Measurements from ENCODE around the gene FAP. TPM values are rescaled to one million over a fixed set of nuclear protein-coding genes. Genes with fewer than 3 reads are reported as not detected.

The FAP gene
- total RNA-seq, 1 experiment from 2014 or later: not detected

- TF ChIP-seq PRDM15 (CRISPR knock-in tag; IDR thresholded peaks at IDR 0.05): no peak
- no peak for TF ChIP-seq IRF2 (CRISPR knock-in tag; IDR thresholded peaks at IDR 0.05; ENCODE audit: borderline replicate concordance, low read depth)
Observed at GRCh38 chr2:162172802-162173370, 70.4 kb downstream of the FAP start (continued).

GRCh38 chr2:162166745-162167144 is 76.5 kb downstream of the FAP start:
- no peak overlapping the region for H3K27ac Mint-ChIP-seq
- DNase-seq (ENCODE audit: low spot score) (no peak), ATAC-seq (no peak)
- TF ChIP-seq, protein P1, sequence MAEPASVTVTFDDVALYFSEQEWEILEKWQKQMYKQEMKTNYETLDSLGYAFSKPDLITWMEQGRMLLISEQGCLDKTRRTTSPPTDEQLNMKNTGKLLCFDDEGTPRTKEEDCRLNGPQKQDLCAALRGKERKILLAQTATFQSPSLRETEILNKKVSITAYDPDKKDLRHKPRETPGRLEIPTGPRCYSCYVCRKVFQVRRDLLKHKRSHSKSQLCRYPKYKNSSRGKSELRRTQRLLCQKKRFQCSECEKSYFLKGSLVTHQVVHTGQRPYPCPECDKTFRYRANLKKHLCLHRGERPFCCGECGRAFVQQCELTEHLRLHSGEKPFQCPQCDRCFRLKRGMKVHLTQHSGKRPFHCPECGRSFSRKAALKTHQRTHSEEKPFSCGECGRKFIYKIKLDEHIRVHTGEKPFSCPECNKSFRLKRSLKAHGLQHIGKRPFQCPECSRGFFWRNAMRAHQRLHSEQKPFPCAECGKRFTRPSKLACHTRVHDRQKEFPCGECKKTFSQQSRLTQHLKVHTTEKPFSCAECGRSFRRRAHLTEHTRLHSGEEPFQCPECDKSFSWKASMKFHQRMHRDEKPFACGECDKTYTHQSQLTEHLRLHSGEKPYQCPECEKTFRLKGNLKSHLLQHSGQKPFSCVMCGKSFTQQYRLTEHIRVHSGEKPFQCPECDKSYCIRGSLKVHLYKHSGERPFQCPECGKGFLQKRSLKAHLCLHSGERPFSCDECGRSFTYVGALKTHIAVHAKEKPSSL (CRISPR knock-in tag; conservative IDR thresholded peaks at IDR 0.05): no peak
- TF ChIP-seq, protein P2, sequence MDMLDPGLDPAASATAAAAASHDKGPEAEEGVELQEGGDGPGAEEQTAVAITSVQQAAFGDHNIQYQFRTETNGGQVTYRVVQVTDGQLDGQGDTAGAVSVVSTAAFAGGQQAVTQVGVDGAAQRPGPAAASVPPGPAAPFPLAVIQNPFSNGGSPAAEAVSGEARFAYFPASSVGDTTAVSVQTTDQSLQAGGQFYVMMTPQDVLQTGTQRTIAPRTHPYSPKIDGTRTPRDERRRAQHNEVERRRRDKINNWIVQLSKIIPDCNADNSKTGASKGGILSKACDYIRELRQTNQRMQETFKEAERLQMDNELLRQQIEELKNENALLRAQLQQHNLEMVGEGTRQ (CRISPR knock-in tag; IDR thresholded peaks at IDR 0.05): no peak
- TF ChIP-seq NFATC4 (CRISPR knock-in tag; IDR thresholded peaks at IDR 0.05) (no peak), GTF2I (CRISPR knock-in tag; conservative IDR thresholded peaks at IDR 0.05) (no peak), TEAD4 (CRISPR knock-in tag; IDR thresholded peaks at IDR 0.05) (no peak), CREB1 (CRISPR knock-in tag; IDR thresholded peaks at IDR 0.05) (no peak), ELF4 (CRISPR knock-in tag; IDR thresholded peaks at IDR 0.05; ENCODE audit: low read depth) (no peak), NR3C1 (CRISPR knock-in tag; conservative IDR thresholded peaks at IDR 0.05; ENCODE audit: low read depth) (no peak)
- TF ChIP-seq, protein P3, sequence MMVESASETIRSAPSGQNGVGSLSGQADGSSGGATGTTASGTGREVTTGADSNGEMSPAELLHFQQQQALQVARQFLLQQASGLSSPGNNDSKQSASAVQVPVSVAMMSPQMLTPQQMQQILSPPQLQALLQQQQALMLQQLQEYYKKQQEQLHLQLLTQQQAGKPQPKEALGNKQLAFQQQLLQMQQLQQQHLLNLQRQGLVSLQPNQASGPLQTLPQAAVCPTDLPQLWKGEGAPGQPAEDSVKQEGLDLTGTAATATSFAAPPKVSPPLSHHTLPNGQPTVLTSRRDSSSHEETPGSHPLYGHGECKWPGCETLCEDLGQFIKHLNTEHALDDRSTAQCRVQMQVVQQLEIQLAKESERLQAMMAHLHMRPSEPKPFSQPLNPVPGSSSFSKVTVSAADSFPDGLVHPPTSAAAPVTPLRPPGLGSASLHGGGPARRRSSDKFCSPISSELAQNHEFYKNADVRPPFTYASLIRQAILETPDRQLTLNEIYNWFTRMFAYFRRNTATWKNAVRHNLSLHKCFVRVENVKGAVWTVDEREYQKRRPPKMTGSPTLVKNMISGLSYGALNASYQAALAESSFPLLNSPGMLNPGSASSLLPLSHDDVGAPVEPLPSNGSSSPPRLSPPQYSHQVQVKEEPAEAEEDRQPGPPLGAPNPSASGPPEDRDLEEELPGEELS (CRISPR knock-in tag; IDR thresholded peaks at IDR 0.05): no peak
- CTCF ChIA-PET: no interaction called here
- H3K4me1 Mint-ChIP-seq: peaks cover 11% of the 10 kb centered on the region
- POLR2A ChIA-PET: no interaction called here
- H3K9me3 Mint-ChIP-seq: no peaks in the 10 kb centered on the region
- no peak overlapping the region for H3K4me3 Mint-ChIP-seq
- no peaks in the 10 kb centered on the region for H3K27me3 Mint-ChIP-seq (ENCODE audit: low read depth)
- no peaks in the 10 kb centered on the region for H3K36me3 Mint-ChIP-seq

- Mint-ChIP-seq H3K27ac (no peak overlapping the region), H3K27me3 (ENCODE audit: low read depth) (no peaks in the 10 kb centered on the region), H3K4me1 (peaks cover 8% of the 10 kb centered on the region), H3K9me3 (no peaks in the 10 kb centered on the region), H3K36me3 (no peaks in the 10 kb centered on the region), H3K4me3 (no peak overlapping the region)
- POLR2A ChIA-PET: no interaction called here
- CTCF ChIA-PET: no interaction called here
- no peak for ATAC-seq
- TF ChIP-seq, protein P4, sequence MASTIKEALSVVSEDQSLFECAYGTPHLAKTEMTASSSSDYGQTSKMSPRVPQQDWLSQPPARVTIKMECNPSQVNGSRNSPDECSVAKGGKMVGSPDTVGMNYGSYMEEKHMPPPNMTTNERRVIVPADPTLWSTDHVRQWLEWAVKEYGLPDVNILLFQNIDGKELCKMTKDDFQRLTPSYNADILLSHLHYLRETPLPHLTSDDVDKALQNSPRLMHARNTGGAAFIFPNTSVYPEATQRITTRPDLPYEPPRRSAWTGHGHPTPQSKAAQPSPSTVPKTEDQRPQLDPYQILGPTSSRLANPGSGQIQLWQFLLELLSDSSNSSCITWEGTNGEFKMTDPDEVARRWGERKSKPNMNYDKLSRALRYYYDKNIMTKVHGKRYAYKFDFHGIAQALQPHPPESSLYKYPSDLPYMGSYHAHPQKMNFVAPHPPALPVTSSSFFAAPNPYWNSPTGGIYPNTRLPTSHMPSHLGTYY (CRISPR knock-in tag; IDR thresholded peaks at IDR 0.05): no peak
- TF ChIP-seq RELA (CRISPR knock-in tag; IDR thresholded peaks at IDR 0.05; ENCODE audit: borderline replicate concordance) (no peak), SP1 (CRISPR knock-in tag; conservative IDR thresholded peaks at IDR 0.05) (no peak)
- no peak for DNase-seq (ENCODE audit: low spot score)
Observed at GRCh38 chr2:162166174-162166573, 77.1 kb downstream of the FAP start.

Data from WTC11 (cell line).